DMS53 (cell line): ENCODE data around the gene PEX10.
"Not testable (repeated sequence)": the region's sequence is repeated elsewhere in the genome, so short reads cannot be mapped to it uniquely, and the experiment has no call there.

Source experiments
- DNase-seq: peaks from one replicate; lab custom pipeline; 2025; lab: John Stamatoyannopoulos, UW

The PEX10 gene

DNA sequence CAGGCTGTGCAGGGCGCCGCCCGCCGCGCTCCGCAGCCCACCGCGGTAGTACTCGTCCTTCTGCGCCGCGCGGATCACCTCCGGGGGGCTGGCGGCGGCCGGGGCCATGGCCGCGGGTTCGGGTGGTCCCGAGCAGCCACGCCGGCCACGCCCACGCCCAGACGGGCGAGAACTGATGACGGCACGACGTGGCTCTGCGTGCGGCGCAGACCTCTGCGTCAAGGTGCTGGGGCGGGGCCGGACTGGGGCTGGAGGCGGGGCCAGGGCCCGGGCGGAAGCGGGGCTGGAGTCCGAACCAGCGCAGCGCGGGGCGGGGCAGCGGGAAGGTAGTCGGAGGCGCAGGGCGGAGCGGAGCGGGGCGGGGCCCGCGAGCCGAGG, at the start of gene PEX10:
TSS of gene PEX10 (minus strand) at position 170 of the 378 bp plus-strand sequence. CDS start at position 108, 62 bp downstream.
- peak; percentile 98 for DNase-seq

GRCh38 chr1:2460996-2461751, 48.8 kb upstream of the PEX10 start:
- no peak for DNase-seq

GRCh38 chr1:2460203-2460602, 47.8 kb upstream of the PEX10 start:
- no peak for DNase-seq

DNA sequence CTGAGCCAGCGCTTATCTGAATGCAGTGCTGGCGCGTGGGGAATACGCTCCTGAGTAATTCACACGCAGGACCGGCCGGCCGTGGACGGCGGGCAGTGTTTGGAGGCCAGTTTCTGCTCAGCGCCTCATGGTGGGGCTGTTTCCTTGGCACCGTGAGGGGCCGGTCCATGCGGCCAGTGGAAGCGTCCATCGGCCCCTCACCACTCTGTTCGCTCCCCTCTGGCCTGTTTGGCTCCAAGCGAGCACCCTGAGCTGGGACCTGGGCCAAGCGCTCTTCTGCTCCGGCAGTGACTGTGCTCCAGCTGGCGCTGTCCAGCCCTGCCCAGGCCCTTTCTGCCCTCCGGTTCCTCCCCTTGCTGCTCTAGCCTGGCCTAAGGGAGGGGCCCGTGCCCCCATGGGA, 47.4 kb upstream of the PEX10 start:
- peak; percentile 49 for DNase-seq

DNA sequence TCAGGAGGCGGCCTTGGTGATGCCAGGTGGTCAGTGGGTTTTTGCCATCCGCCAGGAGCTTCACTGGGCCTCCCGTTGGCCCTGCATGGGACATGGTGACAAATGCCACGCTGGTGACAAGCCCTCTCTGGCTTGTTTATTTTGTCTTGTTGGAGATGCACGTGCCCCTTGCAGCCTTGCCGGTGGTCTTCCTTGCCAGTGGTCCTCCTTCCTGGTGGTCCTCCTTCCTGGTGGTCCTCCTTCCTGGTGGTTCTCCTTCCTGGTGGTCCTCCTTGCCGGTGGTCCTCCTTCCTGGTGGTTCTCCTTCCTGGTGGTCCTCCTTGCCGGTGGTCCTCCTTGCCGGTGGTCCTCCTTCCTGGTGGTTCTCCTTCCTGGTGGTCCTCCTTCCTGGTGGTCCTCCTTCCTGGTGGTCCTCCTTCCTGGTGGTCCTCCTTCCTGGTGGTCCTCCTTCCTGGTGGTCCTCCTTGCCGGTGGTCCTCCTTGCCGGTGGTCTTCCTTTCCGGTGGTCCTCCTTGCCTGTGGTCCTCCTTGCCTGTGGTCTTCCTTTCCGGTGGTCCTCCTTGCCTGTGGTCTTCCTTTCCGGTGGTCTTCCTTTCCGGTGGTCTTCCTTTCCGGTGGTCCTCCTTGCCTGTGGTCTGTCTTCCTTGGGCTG, 46.9 kb upstream of the PEX10 start:
- DNase-seq: not testable (repeated sequence)

- DNase-seq: no peak
Measured at GRCh38 chr1:2458687-2459086, 46.3 kb upstream of the PEX10 start.

GRCh38 chr1:2457444-2457843, 45.1 kb upstream of the PEX10 start:
- DNase-seq: no peak

GRCh38 chr1:2455757-2456156, 43.4 kb upstream of the PEX10 start:
- DNase-seq: peak; percentile 32

GRCh38 chr1:2454227-2454626, 41.9 kb upstream of the PEX10 start:
- no peak for DNase-seq

DNA sequence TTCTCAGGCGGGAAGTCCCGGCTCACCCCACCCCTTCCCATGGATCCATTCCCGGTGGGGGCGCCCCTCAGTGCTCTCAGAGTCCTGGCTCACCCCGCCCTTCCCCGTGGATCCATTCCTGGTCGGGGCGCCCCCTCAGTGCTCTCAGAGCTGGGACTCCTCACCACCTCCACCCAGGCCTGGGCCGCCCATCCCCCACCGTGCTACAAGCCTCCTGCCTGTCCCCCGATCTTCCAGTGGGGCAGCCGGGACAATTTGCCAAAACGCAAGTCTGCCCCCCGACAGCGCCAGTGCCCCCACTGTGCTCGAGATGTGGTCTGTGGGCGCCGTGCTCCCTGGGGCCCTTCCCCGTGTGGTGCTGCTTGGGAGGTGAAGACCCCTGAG, 40.6 kb upstream of the PEX10 start:
- no peak for DNase-seq

DNA sequence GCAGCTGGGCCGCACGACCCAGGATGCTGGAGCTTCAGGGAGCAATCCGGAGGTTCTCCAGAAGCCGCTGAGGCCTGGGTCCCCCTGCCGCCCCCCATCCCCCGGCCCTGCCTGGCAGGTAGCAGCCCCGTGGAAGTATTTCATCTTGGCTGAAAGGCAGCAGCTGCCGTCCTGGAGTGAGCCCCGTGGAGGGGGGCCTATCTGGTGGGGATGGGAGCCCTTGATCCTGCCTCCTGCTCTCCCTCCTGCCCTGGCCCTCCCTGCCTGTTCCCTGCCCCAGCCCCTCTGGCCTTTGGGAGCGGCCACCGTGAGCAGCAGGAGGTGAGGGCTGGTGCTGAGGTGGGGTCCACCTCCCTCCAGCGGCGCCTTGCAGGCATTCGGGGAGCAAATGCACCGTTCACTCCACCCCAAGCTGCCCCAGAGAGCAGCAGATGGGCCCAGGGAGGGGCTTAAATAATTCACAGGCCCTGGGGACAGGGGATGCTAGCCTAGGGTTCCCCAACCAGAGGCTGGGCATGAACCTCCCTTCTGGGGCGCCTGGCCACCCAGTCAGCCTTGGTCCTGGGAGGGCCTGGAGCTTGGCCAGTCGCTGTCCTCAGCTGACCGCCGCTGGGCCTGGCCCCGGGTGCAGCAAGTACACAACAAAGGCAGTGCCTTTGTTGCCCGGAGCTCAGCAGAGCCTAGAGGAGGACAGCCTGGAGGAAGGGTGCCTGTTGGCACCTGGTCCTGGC, 40.0 kb upstream of the PEX10 start:
- no peak for DNase-seq

DNA sequence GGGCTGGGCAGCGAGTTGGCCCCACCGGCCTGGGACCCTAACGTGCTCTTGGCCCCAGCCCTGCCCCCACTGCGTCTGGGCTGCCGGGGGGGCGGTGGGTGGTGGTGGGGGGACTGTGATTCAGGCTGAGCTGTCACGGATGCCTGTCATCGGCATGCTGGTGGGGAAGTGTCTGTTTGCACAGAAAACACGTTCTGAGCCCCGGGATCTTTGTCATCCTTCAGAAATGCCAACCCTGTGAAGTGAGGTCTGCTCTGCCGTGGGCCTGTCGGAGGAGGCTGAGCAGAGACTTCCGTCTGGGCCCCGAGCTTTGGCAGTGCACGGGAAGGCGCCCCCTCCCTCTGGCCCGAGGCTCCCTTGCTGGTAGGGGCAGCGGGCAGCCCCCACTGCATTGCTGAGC, 39.4 kb upstream of the PEX10 start:
- DNase-seq: peak; percentile 48

DNA sequence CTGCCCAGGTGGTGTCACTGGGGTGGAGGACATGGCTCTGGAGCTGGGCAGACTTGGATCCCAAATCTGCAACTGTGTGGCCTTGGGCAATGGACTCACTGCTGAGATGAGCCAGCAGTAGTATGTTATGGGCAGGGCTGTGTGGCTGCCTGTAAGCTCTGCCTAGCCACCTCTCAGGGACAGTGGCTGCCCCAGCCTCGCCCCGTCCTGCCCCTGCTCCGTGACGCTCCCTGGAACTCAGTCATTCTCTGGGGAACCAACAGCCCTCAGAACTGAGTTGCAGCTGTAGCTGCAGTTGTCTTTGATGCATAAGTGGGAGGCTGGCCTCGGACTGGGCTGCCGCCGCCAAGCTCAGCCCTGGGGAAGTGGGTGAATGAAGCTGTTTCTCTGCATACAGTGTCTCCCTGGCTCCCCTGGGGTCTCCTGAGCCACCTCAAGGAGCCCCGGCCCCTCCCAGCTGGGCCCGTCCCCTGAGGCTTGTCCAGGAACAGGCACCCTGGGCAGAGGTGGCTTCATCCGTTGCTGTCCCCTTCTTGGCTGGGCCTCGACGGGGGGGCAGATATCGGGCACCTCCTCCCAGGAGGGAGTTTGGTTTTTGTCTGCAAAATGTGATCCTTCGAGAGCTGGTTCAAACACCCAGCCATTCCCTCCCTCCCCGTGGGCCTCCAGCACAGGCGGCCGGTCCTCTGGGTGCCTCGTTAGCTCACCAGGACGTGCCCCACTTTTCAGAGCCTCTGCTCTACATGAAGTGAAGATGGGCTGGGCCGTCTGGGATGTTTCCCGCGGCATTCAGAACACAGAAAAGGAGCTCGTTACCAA, 37.5 kb upstream of the PEX10 start:
- DNase-seq: no peak

DNA sequence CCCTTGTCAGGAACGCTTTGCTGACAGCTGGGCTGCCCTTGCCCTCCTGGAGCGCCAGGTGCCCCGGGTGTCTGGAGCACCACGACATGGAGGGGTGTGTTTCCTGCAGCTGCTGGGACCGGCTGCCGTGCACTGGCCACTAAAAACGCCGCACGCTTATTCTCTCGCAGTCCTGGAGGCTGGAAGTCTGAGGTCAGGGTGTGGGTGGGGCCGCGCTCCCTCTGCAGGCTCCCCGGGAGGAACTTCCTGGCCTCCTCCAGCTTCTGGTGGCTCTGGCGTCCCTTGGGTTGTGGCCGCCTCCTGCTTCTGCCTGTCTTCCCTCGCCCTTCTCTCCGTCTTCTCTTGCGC, 35.7 kb upstream of the PEX10 start:
- peak; percentile 86 for DNase-seq

- no peak for DNase-seq
Measured at GRCh38 chr1:2447276-2448097, 35.1 kb upstream of the PEX10 start.

DNA sequence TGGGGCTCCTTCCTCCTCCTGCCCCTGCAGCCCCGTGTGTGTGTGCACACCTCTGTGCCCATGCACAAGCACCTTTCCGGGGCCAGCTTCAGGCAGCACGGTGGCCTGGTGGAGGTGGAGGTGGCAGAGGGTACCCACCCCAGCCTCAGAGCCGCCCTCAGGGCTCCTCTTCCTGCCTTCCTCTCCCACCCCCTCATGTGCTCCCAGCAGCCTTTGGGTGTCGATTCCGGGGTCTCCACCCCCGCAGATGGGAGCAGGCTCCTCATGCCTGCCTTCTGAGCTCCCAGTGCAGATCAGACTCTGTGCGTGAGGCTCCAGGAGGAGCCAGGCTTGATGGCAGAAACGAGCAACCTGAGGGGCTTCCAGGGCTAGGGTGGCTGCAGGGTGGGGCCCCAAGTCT, 34.5 kb upstream of the PEX10 start:
- no peak for DNase-seq

GRCh38 chr1:2446394-2446793, 34.0 kb upstream of the PEX10 start:
- DNase-seq: no peak

GRCh38 chr1:2445823-2446215, 33.5 kb upstream of the PEX10 start:
- DNase-seq: no peak

DNA sequence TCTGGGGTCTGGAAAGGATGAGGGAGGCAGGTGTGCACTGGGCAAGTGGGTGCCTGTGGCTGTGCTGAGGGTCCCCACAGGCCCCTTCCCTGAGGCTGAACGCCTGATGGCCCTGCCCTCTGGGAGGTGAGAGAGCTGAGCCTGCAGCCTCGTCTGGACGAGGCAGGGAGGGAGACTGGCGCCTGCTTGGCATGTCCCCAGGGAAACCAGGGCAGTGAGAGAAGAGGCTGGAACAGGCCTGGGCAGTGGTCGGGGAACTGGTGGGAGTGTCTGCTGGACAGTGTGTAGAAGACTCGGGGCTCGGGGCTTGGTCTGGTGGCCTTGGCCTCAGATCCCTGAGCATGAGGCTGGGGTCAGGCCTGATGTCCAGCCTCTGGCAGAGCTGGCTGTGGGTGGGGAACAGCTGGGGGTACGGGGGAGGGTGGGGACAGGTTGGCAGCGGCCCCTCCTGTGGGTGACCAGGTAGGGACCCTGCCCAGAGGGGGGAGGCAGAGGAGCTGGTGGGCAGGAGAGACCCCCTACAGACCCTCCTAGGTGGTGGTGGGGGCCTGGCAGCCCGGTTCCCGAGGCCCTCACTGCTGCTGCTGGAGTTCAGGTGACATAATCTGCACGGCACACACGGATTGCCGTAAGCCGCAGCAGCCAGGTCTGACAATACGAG, 32.9 kb upstream of the PEX10 start:
- no peak for DNase-seq

- DNase-seq: no peak
Measured at GRCh38 chr1:2444138-2444591, 31.8 kb upstream of the PEX10 start.
